GM19025 (cell line): Measurements from ENCODE around the gene GPR83.
"Not testable (repeated sequence)": the region's sequence is repeated elsewhere in the genome, so short reads cannot be mapped to it uniquely, and the experiment has no call there.

Source experiments
- ATAC-seq: cut with Tn5 transposase; IDR thresholded peaks from one replicate; pipeline ENCODE4 v1.9.1; 2021; ENCODE audit warnings: mild to moderate bottlenecking, low read depth, moderate library complexity; ENCODE audit not compliant: unreplicated experiment

GPR83 gene

DNA sequence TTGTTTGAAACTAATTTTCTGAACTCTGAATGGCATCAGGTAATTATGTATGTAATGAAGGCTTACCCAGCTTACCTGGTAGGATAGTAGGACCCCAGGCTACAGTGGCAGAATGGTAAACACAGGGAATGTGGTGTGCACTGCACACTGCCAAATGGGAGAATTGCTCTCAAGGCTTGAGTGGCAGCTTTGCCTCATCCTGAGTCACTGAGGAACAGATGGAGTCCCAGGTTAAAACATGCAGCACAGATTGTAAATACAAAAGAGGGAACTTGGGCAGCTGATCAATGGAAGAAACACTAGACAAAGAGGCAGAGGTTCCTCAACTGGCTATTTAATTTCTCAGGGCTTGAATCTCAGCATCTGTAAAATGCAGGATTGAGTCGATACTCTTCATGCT lies 24.4 kb downstream of the GPR83 start:
- no peak for ATAC-seq

DNA sequence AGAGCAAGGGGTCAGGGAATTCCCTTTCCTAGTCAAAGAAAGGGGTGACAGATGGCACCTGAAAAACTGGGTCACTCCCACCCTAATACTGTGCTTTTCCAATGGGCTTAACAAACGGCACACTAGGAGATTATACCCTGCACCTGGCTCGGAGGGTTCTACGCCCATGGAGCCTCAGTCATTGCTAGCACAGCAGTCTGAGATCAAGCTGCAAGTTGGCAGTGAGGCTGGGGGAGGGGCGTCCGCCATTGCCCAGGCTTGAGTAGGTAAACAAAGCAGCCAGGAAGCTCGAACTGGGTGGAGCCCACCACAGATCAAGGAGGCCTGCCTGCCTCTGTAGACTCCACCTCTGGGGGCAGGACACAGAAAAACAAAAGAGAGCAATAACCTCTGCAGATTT lies 30.6 kb downstream of the GPR83 start:
- not testable (repeated sequence) for ATAC-seq

DNA sequence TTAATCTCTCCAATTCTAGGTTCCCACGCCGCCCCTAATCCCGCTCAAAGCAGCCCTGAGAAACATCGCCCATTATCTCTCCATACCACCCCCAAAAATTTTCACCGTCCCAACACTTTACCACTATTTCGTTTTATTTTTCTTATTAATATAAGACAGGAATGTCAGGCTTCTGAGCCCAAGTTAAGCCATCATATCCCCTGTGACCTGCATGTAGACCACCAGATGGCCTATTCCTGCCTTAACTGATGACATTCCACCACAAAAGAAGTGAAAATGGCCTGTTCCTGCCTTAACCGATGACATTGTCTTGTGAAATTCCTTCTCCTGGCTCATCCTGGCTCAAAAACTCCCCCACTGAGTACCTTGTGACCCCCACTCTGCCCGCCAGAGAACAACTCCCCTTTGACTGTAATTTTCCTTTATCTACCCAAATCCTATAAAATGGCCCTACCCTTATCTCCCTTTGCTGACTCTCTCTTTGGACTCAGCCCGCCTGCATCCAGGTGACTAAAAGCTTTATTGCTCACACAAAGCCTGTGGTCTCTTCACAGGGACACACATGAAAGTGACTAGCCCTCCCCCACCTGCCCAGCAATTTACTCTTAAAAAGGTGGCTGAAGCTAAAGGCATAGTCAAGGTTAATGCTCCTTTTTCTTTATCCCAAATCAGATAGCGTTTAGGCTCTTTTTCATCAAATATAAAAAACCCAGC lies 50.2 kb downstream of the GPR83 start:
- ATAC-seq: not testable (repeated sequence)

DNA sequence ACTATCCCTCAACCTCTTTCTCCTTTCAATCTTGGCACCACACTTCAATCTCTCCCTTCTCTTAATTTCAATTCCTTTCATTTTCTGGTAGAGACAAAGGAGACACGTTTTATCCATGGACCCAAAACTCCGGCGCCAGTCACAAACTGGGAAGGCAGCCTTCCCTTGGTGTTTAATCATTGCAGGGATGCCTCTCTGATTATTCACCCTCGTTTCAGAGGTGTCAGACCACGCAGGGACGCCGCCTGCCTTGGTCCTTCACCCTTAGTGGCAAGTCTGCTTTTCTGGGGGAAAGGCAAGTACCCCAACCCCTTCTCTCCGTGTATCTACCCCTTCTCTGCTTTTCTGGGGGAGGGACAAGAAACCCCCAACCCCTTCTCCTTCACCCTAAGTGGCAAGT lies 54.9 kb downstream of the GPR83 start:
- ATAC-seq: not testable (repeated sequence)

DNA sequence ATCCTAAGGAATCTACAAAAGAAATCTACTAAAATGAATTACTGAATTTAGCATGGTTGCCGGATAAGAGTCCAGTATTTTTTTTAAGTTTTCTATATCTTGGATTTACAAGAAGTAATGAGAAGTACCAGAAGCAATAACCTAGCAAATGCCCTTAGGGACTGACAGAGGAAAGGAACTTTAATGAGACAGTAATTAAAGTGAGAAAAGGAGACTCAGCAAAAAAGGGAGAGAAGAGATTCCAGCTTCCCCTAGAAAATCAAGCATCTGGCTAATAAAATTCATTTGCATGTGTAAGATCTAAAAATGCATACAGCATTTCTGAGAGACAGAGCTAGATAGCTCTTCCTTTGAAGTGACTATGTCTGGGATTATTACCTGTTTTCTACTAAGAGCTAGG lies 57.7 kb downstream of the GPR83 start:
- ATAC-seq: no peak

DNA sequence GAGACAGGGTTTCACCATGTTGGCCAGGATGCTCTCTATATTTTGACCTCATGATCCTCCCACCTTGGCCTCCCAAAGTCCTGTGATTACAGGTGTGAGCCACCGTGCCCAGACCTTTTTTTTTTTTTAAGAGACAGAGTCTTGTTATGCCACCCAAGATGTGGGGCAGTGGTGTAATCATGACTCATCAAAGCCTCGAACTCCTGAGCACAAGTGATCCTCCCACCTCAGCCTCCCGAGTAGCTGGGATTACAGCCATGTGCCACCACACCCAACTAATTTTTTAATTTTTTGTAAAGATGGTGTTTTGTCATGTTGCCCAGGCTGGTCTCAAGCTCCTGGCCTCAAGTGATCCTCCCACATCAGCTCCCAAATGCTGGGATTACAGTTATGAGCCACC lies 59.0 kb downstream of the GPR83 start:
- no peak for ATAC-seq

DNA sequence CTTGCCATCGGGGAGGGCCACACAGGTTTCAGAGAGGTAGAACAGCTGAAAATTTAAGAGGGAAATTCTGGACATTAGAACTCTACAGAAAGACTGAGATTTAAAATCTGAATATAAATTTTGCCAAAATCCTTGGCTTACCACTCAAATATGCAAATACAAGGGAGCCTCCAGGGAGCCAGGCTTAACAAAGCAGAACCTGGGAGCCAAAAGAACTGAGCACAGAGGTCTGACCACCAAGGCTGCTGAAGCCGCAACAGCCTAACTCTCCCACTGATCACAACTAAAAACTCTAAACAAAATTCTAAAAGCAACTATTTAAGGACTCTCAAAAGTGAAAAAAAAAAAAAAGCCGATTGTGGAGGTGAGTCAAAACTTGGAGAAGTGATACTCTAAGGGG lies 62.6 kb downstream of the GPR83 start:
- no peak for ATAC-seq

DNA sequence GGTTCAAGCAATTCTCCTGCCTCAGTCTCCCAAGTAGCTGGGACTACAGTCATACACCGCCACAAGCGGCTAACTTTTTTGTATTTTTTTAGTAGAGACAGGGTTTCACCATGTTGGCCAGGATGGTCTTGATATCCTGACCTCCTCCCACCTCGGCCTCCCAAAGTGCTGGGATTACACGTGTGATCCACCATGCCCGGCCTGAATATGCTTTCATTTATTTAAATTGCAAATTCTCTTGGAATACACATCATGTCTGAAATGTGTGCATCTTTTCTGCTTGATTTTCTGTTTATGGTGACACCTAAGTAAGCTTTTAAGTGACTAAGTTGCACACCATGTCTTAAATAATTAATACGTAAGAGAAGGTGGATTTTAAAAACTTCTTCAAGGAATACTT lies 65.2 kb downstream of the GPR83 start:
- ATAC-seq: no peak

DNA sequence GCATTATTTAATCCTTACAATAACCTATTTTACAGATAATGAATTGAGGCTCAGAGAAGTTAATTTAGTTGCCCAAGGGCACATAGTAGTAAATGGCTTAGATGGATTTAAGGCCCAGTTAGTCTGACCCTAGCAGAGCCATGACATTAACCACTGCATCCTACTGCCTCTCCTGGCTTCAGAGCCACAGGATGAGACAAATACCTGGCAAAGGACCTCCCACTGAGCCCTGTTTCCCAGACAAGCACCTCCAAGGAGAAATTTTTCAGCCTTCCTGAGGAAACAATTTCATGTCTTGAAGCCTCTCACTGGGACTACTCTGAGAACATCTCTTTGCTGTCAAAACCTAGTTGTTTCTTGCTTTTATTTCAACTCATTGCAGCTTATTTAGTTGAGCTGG lies 68.4 kb downstream of the GPR83 start:
- no peak for ATAC-seq

DNA sequence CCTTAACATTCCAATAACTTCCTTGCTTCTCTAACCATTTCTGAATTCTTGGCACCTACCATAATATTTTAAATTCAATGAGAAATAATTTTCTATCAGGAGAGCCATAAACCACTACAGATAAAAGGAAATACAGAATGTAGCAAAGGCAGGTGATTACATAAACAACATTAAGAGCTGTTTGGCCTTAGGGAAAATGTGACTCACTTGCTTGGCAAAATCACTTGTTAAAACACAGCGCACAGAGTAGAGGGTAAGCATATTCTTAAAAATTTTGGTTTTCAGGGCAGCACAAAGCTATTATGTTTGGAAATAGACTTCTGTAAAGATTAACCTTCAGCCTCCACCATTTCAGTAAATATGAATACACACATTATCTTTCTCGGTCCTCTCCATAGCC lies 70.4 kb downstream of the GPR83 start:
- ATAC-seq: no peak

DNA sequence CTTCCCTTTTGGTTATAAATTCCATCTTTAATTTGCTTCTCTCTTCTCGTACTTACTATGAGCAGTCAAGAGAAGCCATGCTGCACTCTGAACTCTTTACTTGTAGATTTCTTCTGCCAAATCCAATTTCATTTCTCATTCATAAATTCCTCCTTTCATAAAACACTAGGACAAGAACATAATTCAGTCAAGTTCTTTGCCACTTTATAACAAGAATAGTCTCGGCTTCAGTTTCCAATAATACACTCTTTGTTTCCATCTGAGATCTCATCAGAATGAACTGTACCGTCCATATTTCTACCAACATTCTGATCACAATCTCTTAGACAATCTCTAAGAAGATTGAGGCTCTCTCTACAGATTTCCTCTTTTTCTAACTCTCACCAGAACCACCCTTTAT lies 71.7 kb downstream of the GPR83 start:
- ATAC-seq: no peak

DNA sequence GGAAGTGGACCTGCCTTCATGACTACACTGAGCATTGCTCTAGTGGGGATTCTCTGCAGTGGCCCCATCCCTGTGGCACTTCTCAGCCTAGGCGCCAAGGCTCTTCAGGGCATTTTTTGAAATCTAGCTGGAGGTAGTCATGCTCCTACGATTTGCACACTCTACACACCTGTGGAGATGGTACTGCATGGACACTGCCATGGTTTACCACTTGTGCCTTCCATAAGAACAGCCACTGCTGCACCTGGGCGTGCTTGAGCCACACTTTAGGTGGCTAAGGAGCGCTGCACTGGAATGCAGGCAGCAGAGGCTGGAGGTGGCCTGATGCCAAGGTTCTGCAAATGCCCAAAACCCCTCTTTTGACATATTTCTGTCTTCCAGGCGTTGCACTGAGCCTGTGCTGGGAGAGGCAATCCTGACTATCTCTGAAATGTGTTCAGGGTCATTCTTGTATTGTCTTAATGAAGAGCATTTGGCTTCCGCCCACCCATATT lies 72.6 kb downstream of the GPR83 start:
- ATAC-seq: no peak
